HG03575 (cell line): ENCODE results near the gene SUPT5H.

ENCODE experiments used
- ATAC-seq: cut with Tn5 transposase; IDR thresholded peaks from one replicate; pipeline ENCODE4 v1.9.1; 2021; ENCODE audit not compliant: unreplicated experiment, insufficient number of reproducible peaks, low FRiP score; ENCODE audit errors: extremely low read depth

SUPT5H gene

GRCh38 chr19:39480337-39481228 lies 35.2 kb downstream of the SUPT5H start, which contains the start of gene TIMM50:
TIMM50 (plus strand) TSS chr19:39480838; CDS start chr19:39480854, 16 bp downstream.
- ATAC-seq: no peak

GRCh38 chr19:39481229-39481545 lies 35.8 kb downstream of the SUPT5H start:
- no peak for ATAC-seq

GRCh38 chr19:39481676-39482075 lies 36.3 kb downstream of the SUPT5H start:
- no peak for ATAC-seq

GRCh38 chr19:39483141-39483540 lies 37.8 kb downstream of the SUPT5H start:
- ATAC-seq: no peak

GRCh38 chr19:39489756-39490155 lies 44.4 kb downstream of the SUPT5H start:
- ATAC-seq: no peak

GRCh38 chr19:39492225-39492624 lies 46.8 kb downstream of the SUPT5H start:
- no peak for ATAC-seq

GRCh38 chr19:39492788-39493187 lies 47.4 kb downstream of the SUPT5H start:
- no peak for ATAC-seq

GRCh38 chr19:39494661-39495060 lies 49.3 kb downstream of the SUPT5H start:
- ATAC-seq: no peak

- no peak for ATAC-seq
Observed at GRCh38 chr19:39496063-39496462, 50.7 kb downstream of the SUPT5H start.

- no peak for ATAC-seq
Observed at GRCh38 chr19:39497701-39497995, 52.3 kb downstream of the SUPT5H start.

GRCh38 chr19:39497996-39498797 lies 52.8 kb downstream of the SUPT5H start:
- no peak for ATAC-seq

- ATAC-seq: no peak
Observed at GRCh38 chr19:39498798-39499642, 53.6 kb downstream of the SUPT5H start, which contains the start of gene DLL3. DLL3 (plus strand) TSS chr19:39498947; CDS start chr19:39498975, 28 bp downstream.

GRCh38 chr19:39499932-39500331 lies 54.5 kb downstream of the SUPT5H start:
- no peak for ATAC-seq

GRCh38 chr19:39500543-39500942 lies 55.2 kb downstream of the SUPT5H start:
- no peak for ATAC-seq

- no peak for ATAC-seq
Observed at GRCh38 chr19:39501340-39501739, 56.0 kb downstream of the SUPT5H start.

GRCh38 chr19:39502640-39503417 lies 57.4 kb downstream of the SUPT5H start:
- no peak for ATAC-seq

GRCh38 chr19:39506598-39506943 lies 61.2 kb downstream of the SUPT5H start:
- no peak for ATAC-seq

GRCh38 chr19:39506944-39507714 lies 61.7 kb downstream of the SUPT5H start:
- ATAC-seq: no peak
